HUES48 (cell line): ENCODE measurements around the gene ECHDC1.

Source experiments
- H3K27ac ChIP-seq: one replicate; pipeline ENCODE4 v1.7.0; 2013; ENCODE audit warnings: low read depth, low read length, inconsistent platforms
- H3K27me3 ChIP-seq: 2 replicates; pipeline ENCODE4 v1.6.1; 2013; ENCODE audit warnings: mild to moderate bottlenecking, low read length; ENCODE audit not compliant: control insufficient read depth, insufficient read depth
- H3K36me3 ChIP-seq: 2 replicates; pipeline ENCODE4 v1.6.1; 2013; ENCODE audit warnings: low read length; ENCODE audit not compliant: control insufficient read depth, insufficient read depth
- H3K4me1 ChIP-seq: 2 replicates; pipeline ENCODE4 v1.6.1; 2013; ENCODE audit warnings: mild to moderate bottlenecking, low read length; ENCODE audit not compliant: control insufficient read depth, insufficient read depth
- H3K4me3 ChIP-seq: 2 replicates; pipeline ENCODE4 v1.5.1; 2013; ENCODE audit warnings: mild to moderate bottlenecking, low read depth, low read length
- H3K9ac ChIP-seq: 2 replicates; pipeline ENCODE4 v1.6.1; 2013; ENCODE audit warnings: mild to moderate bottlenecking, low read depth, low read length, moderate library complexity
- H3K9me3 ChIP-seq: 2 replicates; pipeline ENCODE4 v1.6.1; 2013; ENCODE audit warnings: low read length; ENCODE audit not compliant: control insufficient read depth, insufficient read depth

Gene ECHDC1

DNA sequence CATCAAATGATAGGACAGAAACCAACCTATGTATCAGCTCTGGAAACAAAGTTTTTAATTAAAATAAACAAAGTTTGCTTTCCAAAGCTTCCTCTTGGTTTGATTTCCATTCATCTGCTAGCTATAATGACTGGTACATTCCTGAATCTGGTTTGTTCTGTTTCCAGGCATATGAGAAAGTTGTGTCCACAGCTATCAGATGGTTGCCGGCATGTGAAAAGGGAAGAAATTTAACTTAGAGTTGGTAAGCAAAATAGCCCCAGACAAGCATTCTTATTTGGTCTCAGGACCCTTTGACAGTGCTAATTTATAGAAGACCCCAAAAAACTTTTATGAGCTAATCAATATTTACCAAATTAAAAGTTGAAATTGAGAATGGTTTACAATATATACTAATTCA is 80.5 kb downstream of the ECHDC1 start:
- Histone ChIP-seq H3K4me1 (no peaks in the 10 kb centered on the region), H3K27ac (no peak overlapping the region), H3K9me3 (no peaks in the 10 kb centered on the region), H3K4me3 (no peak overlapping the region), H3K36me3 (no peaks in the 10 kb centered on the region), H3K9ac (no peak overlapping the region), H3K27me3 (no peaks in the 10 kb centered on the region)

GRCh38 chr6:127255286-127255685 is 88.1 kb downstream of the ECHDC1 start:
- Histone ChIP-seq H3K27ac (no peak overlapping the region), H3K27me3 (no peaks in the 10 kb centered on the region), H3K4me1 (no peaks in the 10 kb centered on the region), H3K9me3 (no peaks in the 10 kb centered on the region), H3K4me3 (no peak overlapping the region), H3K9ac (no peak overlapping the region), H3K36me3 (no peaks in the 10 kb centered on the region)

DNA sequence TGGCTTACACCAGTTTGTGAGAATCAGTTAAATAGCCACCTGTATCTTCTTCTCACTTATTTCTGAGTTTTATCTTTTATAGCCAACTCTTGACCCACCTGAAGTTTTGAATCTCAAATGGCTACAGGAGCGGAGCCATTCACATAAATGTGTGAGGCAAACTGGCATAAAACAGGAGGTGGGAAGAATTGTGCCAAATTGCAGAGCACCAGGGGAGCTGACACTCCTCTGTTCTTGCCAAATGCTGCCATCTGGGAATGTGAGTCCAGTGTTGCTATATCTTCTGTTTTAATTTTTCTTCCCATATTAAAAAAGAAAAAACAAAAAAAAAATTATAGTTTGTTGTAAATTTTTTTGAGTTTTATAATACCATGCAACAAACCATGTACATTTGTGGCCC is 93.8 kb downstream of the ECHDC1 start:
- no peak overlapping the region for H3K9ac ChIP-seq
- no peaks in the 10 kb centered on the region for H3K9me3 ChIP-seq
- no peaks in the 10 kb centered on the region for H3K27me3 ChIP-seq
- H3K4me1 ChIP-seq = no peaks in the 10 kb centered on the region
- no peak overlapping the region for H3K4me3 ChIP-seq
- H3K27ac ChIP-seq = no peak overlapping the region
- H3K36me3 ChIP-seq = no peaks in the 10 kb centered on the region

GRCh38 chr6:127247114-127248096 is 96.0 kb downstream of the ECHDC1 start:
- H3K9ac ChIP-seq = no peak overlapping the region
- no peaks in the 10 kb centered on the region for H3K27me3 ChIP-seq
- H3K4me3 ChIP-seq = no peak overlapping the region
- no peaks in the 10 kb centered on the region for H3K36me3 ChIP-seq
- H3K27ac ChIP-seq = no peak overlapping the region
- H3K4me1 ChIP-seq = no peaks in the 10 kb centered on the region
- H3K9me3 ChIP-seq = no peaks in the 10 kb centered on the region

DNA sequence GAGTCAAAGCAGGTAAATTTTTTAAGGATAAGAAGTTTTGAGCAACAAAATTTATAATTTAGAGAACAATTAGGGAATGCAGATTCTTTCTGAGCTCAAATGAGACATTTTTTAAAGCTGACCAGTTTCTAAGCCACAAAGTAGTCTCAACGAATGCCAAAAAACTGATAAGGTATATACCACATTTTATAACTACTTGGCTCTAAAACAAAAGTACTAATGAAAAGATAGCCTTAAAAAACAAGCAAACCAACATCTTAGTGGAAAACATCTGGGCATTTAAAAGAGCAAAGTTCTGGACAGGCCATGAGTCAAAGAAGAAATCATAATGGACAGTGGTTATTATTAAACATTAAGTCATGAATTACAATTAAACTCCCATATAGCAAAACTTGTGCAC is 99.9 kb downstream of the ECHDC1 start:
- Histone ChIP-seq H3K36me3 (no peaks in the 10 kb centered on the region), H3K9ac (no peak overlapping the region), H3K27me3 (no peaks in the 10 kb centered on the region), H3K4me1 (no peaks in the 10 kb centered on the region), H3K9me3 (no peaks in the 10 kb centered on the region), H3K27ac (no peak overlapping the region), H3K4me3 (no peak overlapping the region)
